Psoas muscle (tissue), 8 donors: ENCODE results near the gene PPP1CC. TPM values are rescaled to one million over a fixed set of nuclear protein-coding genes. Genes with fewer than 3 reads are reported as not detected.
A peak's percentile ranks its signal among the peaks of the same experiment; 100 is the strongest.
"Not testable (repeated sequence)": the region's sequence is repeated elsewhere in the genome, so short reads cannot be mapped to it uniquely, and the experiment has no call there.

Experiments
- ATAC-seq, 4 donors: fragments of 200-7000 bp; cut with Tn5 transposase; one replicate each; pipeline ENCODE4 v1.9.1; 2020; ENCODE audit warnings: moderate library complexity in 3 of 4, mild to moderate bottlenecking in 2 of 4
- DNase-seq, 2 donors: peaks; one replicate each; pipeline ENCODE4 v3.0.0-alpha.2; 2020
- H3K27ac ChIP-seq: fragments of 200-600 bp; one replicate; pipeline ENCODE4 v1.8.0; 2022
- H3K27me3 ChIP-seq, 3 donors: fragments of 200-600 bp in 1 of 3; one replicate each; pipeline versions ENCODE4 v1.6.1 to v1.8.0; 2013 to 2022; ENCODE audit warnings: low read length in 2 of 3, mild to moderate bottlenecking in 2 of 3, moderate library complexity in 1 of 3; ENCODE audit not compliant: insufficient read depth in 3 of 3
- H3K36me3 ChIP-seq, 2 donors: fragments of 200-600 bp in 1 of 2; one replicate each; pipeline versions ENCODE4 v1.6.1 to v1.8.0; 2013 to 2022; ENCODE audit warnings: low read depth in 1 of 2, mild to moderate bottlenecking in 1 of 2, moderate library complexity in 1 of 2; ENCODE audit not compliant: insufficient read depth in 1 of 2
- H3K4me1 ChIP-seq: fragments of 200-600 bp; one replicate; pipeline ENCODE4 v1.8.0; 2022
- H3K4me3 ChIP-seq: fragments of 200-600 bp; one replicate; pipeline ENCODE4 v1.8.0; 2022; ENCODE audit warnings: mild to moderate bottlenecking
- H3K9me3 ChIP-seq: fragments of 200-600 bp; one replicate; pipeline ENCODE4 v1.8.0; 2022
- WGBS, 3 donors: extraction: QIAGEN DNeasy Blood & Tissue Kit; methylation state at CpG; one replicate each; pipeline versions ENCODE4 v1.1.6 to v1.1.7; 2013; 5-methylcytosine and 5-hydroxymethylcytosine counted together
- intact Hi-C, 2 donors: fragments of 100-400 bp; cut with DNase I; formaldehyde crosslinking; loops; one replicate each; pipeline versions ENCODE4 v1.11.0 to v1.14.2; 2022
- polyA plus RNA-seq, 3 donors: library from polyadenylated mRNA; stranded (reverse); fragments of 200-250 nt; gene quantifications; one replicate each; pipeline ENCODE4 v1.2.3, GENCODE V29; 2013
- total RNA-seq, 4 donors: library from RNA; stranded (reverse); fragmentation: NEBNext Ultra II Directional in 2 of 4; extraction: Animal tissue kit (Norgen Biotek cat#: 25700) in 2 of 4; gene quantifications; one replicate each; pipeline versions ENCODE4 v1.2.1 to v1.2.4, GENCODE V29; 2021 to 2023
- TF ChIP-seq, protein P1 (sequence below): fragments of 200-600 bp; IDR thresholded peaks from one replicate; pipeline ENCODE4 v1.8.0; 2022; ENCODE audit warnings: antibody characterized with exemption
- donor health status: healthy with polysubstance abuse.
- donor health status: DM: no; HTN: no; CAD: no; lungs with moderate emphysema.
- donor health status: Bipolar disorder and iron deficiency.
- donor health status: healthy.
- donor health status: DM: yes; HTN: yes; CAD: no.
- donor health status: DM: no; HTN: no; CAD: no.
- donor health status: DM: no; HTN: no; CAD: no.
- donor health status: DM: yes; HTN: yes; CAD: no.

PPP1CC gene
- total and polyA plus RNA-seq, 7 donors, result 82.5 to 222 (median 129) TPM

GRCh38 chr12:110766311-110767154 is 23.8 kb upstream of the PPP1CC start:
- WGBS, 3 donors, result 47 to 67% (median 48%) methylated on average over 7 of the region's 7 CpGs
- intact Hi-C loops, result no loop called here
- Histone ChIP-seq H3K27me3 (no peaks in the 10 kb centered on the region), H3K4me3 (no peak overlapping the region), H3K4me1 (peaks cover 7% of the 10 kb centered on the region), H3K27ac (no peak overlapping the region), H3K36me3 (no peaks in the 10 kb centered on the region), H3K9me3 (no peaks in the 10 kb centered on the region)
- ATAC-seq, result peak; percentile 87 to 96 (median 92)
- DNase-seq, result peak; percentile 30 to 63
- TF ChIP-seq, protein P1, sequence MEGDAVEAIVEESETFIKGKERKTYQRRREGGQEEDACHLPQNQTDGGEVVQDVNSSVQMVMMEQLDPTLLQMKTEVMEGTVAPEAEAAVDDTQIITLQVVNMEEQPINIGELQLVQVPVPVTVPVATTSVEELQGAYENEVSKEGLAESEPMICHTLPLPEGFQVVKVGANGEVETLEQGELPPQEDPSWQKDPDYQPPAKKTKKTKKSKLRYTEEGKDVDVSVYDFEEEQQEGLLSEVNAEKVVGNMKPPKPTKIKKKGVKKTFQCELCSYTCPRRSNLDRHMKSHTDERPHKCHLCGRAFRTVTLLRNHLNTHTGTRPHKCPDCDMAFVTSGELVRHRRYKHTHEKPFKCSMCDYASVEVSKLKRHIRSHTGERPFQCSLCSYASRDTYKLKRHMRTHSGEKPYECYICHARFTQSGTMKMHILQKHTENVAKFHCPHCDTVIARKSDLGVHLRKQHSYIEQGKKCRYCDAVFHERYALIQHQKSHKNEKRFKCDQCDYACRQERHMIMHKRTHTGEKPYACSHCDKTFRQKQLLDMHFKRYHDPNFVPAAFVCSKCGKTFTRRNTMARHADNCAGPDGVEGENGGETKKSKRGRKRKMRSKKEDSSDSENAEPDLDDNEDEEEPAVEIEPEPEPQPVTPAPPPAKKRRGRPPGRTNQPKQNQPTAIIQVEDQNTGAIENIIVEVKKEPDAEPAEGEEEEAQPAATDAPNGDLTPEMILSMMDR, result no peak

DNA sequence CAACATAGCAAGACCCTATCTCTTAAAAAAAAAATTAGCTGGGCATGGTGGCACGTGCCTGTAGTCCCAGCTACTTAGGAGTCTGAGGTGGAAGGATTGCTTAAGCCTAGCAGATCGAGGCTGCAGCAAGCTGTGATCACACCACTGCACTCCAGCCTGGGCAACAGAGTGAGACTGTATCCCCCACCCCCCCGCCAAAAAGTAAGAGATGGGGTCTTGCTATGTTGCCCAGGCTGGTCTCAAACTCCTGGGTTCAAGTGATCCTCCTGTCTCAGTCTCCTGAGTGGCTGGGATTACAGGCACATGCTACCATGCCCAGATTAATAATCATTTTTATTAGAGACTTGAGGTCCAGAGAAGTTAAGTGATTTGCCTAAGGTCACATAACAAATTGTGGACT is 22.9 kb upstream of the PPP1CC start:
- DNase-seq, H3K27me3 ChIP-seq, ATAC-seq, H3K4me3 ChIP-seq, H3K36me3 ChIP-seq, H3K27ac ChIP-seq, H3K9me3 ChIP-seq, intact Hi-C loops, H3K4me1 ChIP-seq: not testable (repeated sequence)
- 76 to 89% (median 80%) methylated on average over 3 of the region's 3 CpGs for WGBS, 3 donors

DNA sequence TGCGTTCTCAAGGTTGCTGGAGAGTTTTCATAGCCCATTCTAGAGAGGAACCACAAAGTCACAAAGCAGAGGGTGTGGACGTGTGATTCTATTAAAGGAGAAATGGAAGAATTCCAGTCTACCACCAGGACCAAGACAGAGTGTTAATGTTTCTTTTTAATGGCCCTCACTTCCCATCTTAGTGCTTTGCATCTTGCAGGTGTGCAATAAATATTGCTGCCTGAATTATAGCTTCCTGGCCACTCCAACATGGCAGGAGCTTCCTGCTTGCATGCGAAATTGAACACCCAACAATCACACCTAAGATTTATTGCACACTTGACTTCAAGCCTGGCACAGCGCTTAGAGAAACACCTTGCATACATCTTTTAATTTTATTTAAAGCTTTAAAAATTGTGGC is 22.4 kb upstream of the PPP1CC start:
- no peak overlapping the region for H3K27ac ChIP-seq
- ATAC-seq, result no peak
- TF ChIP-seq, protein P1, result no peak
- H3K4me3 ChIP-seq, result no peak overlapping the region
- H3K27me3 ChIP-seq, result no peaks in the 10 kb centered on the region
- no peaks in the 10 kb centered on the region for H3K36me3 ChIP-seq
- WGBS, 3 donors, result 52 to 64% (median 52%) methylated on average over 4 of the region's 4 CpGs
- H3K9me3 ChIP-seq, result no peaks in the 10 kb centered on the region
- H3K4me1 ChIP-seq, result peaks cover 7% of the 10 kb centered on the region
- DNase-seq, result no peak
- intact Hi-C loops, result no loop called here

- Histone ChIP-seq H3K4me3 (no peak overlapping the region), H3K27ac (no peak overlapping the region), H3K4me1 (peaks cover 7% of the 10 kb centered on the region), H3K9me3 (no peaks in the 10 kb centered on the region), H3K36me3 (no peaks in the 10 kb centered on the region), H3K27me3 (no peaks in the 10 kb centered on the region)
- intact Hi-C loops, result no loop called here
- 67 to 79% (median 71%) methylated on average over 7 of the region's 7 CpGs for WGBS, 3 donors
- TF ChIP-seq, protein P1, result no peak
- ATAC-seq (no peak), DNase-seq (no peak)
Observed at GRCh38 chr12:110763583-110763982, 20.9 kb upstream of the PPP1CC start.

DNA sequence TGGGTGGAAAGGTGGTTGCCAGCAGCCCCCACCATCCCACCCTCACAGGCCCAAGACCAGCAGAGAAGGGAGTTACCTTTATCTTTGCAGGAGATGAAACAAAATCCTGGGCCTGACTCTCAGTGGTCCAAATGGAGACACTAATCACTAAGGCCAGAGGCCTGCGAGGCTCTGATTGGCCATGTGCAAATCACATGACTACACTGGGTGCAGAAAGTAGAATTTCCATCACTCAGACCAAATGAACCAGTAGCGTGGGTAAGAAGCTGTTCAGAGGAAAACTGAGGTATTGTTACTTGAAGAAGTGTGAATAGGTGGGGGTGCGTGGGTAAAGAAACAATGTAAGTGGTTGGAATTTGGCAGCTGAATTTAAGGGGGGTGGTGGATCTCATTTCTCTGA is 20.2 kb upstream of the PPP1CC start:
- Histone ChIP-seq H3K9me3 (no peaks in the 10 kb centered on the region), H3K36me3 (no peaks in the 10 kb centered on the region), H3K27ac (no peak overlapping the region), H3K4me3 (no peak overlapping the region), H3K4me1 (peaks cover 7% of the 10 kb centered on the region), H3K27me3 (no peaks in the 10 kb centered on the region)
- ATAC-seq (no peak), DNase-seq (no peak)
- intact Hi-C loops, result no loop called here
- 89 to 96% (median 90%) methylated on average over 3 of the region's 3 CpGs for WGBS, 3 donors
- TF ChIP-seq, protein P1, result no peak
